UCSD-AML1 (cell line): Measurements from ENCODE around the gene BPTF.
"Not testable (repeated sequence)": the region's sequence is repeated elsewhere in the genome, so short reads cannot be mapped to it uniquely, and the experiment has no call there.

Source experiments
- DNase-seq: peaks from one replicate; lab custom pipeline; 2025; ENCODE audit not compliant: unreplicated experiment; lab: John Stamatoyannopoulos, UW

BPTF gene

DNA sequence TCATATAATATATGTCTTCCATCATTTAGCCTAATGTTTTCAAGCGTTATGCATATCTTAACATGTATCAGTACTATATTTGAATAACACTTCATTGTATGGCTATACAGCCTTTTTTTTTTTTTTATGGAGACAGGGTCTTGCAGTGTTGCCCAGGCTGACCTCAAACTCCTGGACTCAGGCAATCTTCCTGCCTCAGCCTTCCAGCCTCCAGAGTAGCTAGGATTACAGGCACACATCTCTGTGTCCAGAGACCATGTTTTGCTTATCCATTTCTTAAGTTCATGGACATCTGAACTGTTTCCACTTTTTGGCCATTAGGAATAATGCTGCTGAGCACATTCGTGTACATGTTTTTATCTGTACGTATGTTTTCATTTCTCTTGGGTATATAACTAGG lies 7.8 kb downstream of the BPTF start:
- no peak for DNase-seq

DNA sequence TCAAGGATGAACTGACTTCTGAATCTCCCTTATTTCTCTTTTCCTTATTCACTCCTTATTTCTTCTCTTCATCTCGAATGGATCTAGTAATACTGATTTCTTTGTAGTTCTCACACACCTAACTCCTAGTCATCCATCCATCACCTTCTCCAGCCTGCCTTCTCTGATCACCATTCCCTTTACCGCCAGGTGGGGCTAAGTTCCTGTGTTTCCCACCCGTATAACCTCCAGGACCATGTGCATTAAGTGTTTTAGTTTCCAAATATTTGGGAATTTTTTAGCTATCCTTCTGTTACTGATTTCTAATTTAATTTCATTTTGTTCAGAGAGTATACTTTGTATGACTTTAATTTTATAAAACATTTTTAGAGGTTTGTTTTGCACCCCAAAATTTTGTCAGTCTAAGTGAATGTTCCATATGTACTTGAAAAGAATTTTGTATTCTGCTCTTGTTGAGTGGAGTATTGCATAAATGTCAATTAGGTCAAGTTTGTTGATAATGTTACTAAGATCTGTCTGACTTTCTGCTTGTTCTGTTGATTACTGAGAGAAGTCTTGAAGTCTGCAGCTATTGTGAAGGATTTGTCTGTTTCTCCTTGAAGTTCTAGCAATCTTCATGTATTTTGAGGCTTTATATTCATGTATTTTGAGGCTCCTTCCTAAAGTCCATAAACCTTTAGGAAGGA lies 8.8 kb downstream of the BPTF start:
- no peak for DNase-seq

DNA sequence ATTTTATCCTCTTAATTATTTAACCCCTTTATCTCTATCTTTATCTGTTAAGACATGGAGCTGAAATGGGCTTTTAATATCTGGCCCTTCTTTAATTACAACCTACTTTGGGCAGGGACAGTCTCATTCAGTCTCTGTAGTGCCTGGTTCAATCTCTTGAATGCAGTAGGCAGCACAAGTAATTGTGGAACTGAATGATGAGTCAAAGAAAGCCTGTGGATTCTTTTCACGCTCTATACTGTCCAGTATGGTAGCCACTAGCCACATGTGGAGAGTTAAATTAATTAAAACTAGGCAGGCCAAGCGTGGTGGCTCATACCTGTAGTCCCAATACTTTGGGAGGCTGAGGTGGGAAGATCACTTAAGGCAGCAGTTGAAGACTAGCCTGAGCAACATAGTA lies 9.3 kb downstream of the BPTF start:
- no peak for DNase-seq

DNA sequence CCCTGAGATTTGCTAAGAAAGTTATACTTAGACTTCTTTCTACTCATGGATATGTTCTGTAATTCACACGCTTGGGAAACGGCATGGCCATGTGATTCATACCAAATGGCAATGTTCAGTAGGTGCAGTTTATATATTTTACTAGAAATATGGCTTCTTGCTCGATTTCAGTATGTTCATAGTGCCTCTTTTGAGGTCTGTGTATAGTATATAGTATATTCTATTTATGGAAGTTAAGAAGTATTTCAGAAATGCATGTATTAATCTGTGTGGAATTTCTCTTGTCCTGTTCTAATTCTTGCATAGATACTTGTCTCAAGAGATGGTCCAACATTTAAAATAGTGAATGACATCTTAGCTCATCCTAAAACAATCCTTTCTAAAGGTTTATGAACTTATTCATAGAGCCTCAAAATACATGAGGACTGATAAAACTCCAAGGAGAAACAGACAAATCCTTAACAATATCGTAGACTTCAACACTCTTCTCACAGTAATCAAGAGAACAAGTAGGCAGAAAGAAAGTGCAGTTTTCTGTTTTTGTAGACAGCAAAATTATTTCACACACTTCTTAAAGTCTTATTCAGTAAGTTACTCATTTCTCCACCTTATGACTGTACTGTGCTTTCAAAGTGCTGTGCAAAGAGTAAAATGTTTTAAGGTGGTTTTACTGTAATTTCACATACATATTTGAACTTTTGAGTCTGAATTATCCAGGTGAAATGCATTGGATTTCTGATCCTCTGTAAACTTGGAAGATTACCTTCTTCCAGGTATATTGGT lies 11.1 kb downstream of the BPTF start:
- no peak for DNase-seq

- DNase-seq = no peak
Measured at GRCh38 chr17:67837965-67838364, 12.7 kb downstream of the BPTF start.

DNA sequence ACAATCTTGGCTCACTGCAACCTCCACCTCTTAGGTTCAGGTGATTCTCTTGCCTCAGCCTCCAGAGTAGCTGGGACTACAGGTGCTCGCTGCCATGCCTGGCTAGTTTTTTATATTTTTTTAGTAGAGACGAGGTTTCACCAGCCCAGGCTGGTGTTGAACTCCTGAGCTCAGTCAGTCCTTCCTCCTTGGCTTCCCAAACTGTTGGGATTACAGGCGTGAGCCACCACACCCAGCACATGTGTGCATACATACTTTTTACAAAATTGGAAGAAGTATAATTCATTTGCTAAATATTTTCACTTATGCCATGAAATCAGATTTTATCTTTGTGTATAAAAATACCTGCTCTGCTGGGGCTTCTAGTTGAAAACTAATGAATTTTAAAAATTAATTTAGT lies 13.2 kb downstream of the BPTF start:
- no peak for DNase-seq

GRCh38 chr17:67841992-67842391 lies 16.7 kb downstream of the BPTF start:
- no peak for DNase-seq

GRCh38 chr17:67842648-67843047 lies 17.3 kb downstream of the BPTF start:
- DNase-seq = no peak

GRCh38 chr17:67845374-67845773 lies 20.1 kb downstream of the BPTF start:
- no peak for DNase-seq

DNA sequence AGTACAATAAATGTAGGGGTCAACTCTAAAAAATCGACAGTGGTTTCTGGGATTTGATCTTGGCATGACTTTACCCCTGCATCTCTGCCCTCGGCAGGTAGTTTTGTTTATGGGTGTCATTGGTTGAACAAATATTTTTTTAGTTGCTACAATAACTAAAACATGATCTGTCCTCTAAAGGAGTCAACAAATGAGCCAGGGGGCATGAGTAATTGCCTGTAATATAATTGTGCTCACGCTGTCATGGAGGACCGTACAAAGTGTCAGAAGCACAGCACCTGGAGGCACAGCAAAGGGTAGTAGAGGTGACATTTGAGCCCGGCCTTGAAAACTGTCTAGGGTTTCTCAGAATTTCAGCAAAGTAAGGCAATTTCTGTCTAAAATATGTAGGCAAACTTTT lies 22.9 kb downstream of the BPTF start:
- not testable (repeated sequence) for DNase-seq

- DNase-seq = not testable (repeated sequence)
Measured at GRCh38 chr17:67848846-67849245, 23.5 kb downstream of the BPTF start.

GRCh38 chr17:67850991-67851631 lies 25.8 kb downstream of the BPTF start:
- DNase-seq = no peak

DNA sequence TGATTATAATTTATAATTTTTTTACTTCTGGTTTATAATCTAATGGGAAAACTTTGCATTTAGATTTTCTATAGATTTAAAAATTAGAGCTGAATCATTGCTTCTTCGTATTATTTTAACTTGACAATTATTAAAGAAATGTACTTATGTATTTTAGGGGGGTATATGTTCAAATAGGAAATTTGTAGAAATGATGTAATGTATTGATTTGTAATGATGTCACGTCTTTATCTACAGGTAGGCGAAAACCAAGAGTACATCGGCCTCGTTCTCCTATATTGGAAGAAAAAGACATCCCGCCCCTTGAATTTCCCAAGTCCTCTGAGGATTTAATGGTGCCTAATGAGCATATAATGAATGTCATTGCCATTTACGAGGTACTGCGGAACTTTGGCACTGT lies 28.4 kb downstream of the BPTF start:
- DNase-seq = no peak

GRCh38 chr17:67854378-67854777 lies 29.1 kb downstream of the BPTF start:
- DNase-seq = no peak

GRCh38 chr17:67855504-67856324 lies 30.4 kb downstream of the BPTF start:
- DNase-seq = peak; percentile 16

- not testable (repeated sequence) for DNase-seq
Measured at GRCh38 chr17:67856402-67856801, 31.1 kb downstream of the BPTF start.

DNA sequence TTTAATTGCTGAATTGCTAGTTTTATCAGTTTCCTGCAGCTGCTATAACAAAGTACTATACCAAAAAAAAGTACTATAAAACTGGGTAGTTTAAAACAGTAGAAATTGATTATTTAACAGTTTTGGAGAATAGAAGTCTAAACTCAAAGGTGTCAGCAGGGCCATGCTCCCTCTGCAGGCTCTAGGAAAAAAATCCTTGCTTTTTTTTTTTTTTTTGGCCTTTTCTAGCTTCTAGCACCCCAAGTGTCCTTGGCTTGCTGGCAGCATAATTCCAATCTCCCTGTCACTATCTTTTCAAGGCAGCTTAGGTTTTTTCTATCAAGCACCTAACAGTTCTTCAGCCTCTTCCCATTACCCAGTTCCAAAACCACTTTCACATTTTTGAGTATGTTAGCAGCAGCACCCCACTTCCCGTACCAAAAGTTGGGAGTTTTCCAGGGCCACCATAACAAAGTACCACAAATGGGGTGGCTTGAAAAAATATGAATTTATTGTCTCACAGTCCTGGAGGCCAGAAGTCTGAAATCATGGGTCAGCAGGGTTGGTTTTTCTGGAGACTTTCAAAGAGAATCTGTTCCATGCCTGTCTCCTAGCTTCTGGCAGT lies 37.4 kb downstream of the BPTF start:
- DNase-seq = no peak

- DNase-seq = no peak
Measured at GRCh38 chr17:67863624-67864247, 38.4 kb downstream of the BPTF start.

GRCh38 chr17:67865438-67865837 lies 40.1 kb downstream of the BPTF start:
- no peak for DNase-seq

GRCh38 chr17:67867591-67867990 lies 42.3 kb downstream of the BPTF start:
- no peak for DNase-seq
